Endothelial cell of umbilical vein (primary cell): ENCODE results near the gene UBE3A. TPM values are rescaled to one million over a fixed set of nuclear protein-coding genes. Genes with fewer than 3 reads are reported as not detected.

Experiments
- BruUV-seq: library from RNA; stranded (reverse); fragments of 400-500 nt; replicated peaks from 2 replicates; lab custom pipeline; 2021; lab: Mats Ljungman, UMichigan
- CTCF ChIA-PET: fragments of 300-600, 350-600 bp; sonication (Branson Sonifier 250); formaldehyde crosslinking; loops from one replicate; lab custom pipeline; 2021; ENCODE audit warnings: antibody characterized with exemption, inconsistent platforms; lab: Charles Lee
- POLR2A ChIA-PET: fragments of 300-600, 350-600 bp; sonication (Branson Sonifier 250); formaldehyde crosslinking; loops from one replicate; lab custom pipeline; 2021; ENCODE audit warnings: antibody characterized with exemption, inconsistent platforms; lab: Charles Lee
- DNase-seq: peaks from one replicate; pipeline ENCODE4 v3.0.0-alpha.2; 2011; ENCODE audit warnings: low read depth, low spot score
- FAIRE-seq: peaks from 2 replicates; lab custom pipeline; 2011; peaks lifted over from hg19 to GRCh38; lab: Jason Lieb, UNC
- H2AFZ ChIP-seq: 2 replicates; pipeline ENCODE4 v1.6.0; 2012; ENCODE audit warnings: low read depth, low read length, control low read depth, inconsistent platforms
- H3K27ac ChIP-seq: 2 replicates; pipeline ENCODE4 v1.5.1; 2011; ENCODE audit warnings: low read depth, mild to moderate bottlenecking, control low read depth, low read length, moderate library complexity; ENCODE audit not compliant: insufficient read depth
- H3K27me3 ChIP-seq, 2 experiments: 2 replicates each; pipeline versions ENCODE4 v1.6.0 to v1.6.1; 2011; ENCODE audit warnings: low read length in 2 of 2, mixed read lengths in 1 of 2; ENCODE audit not compliant: control insufficient read depth in 2 of 2, insufficient read depth in 2 of 2
- H3K36me3 ChIP-seq, 2 experiments: 2 replicates in 1 of 2; 3 replicates in 1 of 2; pipeline ENCODE4 v1.5.1; 2011; ENCODE audit warnings: low read length in 2 of 2, mild to moderate bottlenecking in 1 of 2, moderate library complexity in 1 of 2; ENCODE audit not compliant: control insufficient read depth in 2 of 2, insufficient read depth in 2 of 2; ENCODE audit errors: extremely low read depth in 1 of 2
- H3K4me1 ChIP-seq: 3 replicates; pipeline ENCODE4 v1.5.1; 2011; ENCODE audit warnings: mild to moderate bottlenecking, low read length; ENCODE audit not compliant: control insufficient read depth, insufficient read depth; ENCODE audit errors: extremely low read depth
- H3K4me2 ChIP-seq: 2 replicates; pipeline ENCODE4 v1.6.1; 2011; ENCODE audit warnings: low read length, control low read depth, mixed read lengths; ENCODE audit not compliant: insufficient read depth
- H3K4me3 ChIP-seq, 3 experiments: fragments of 200-600 bp in 1 of 3; sonication (generic), shearing (Covaris generic) in 1 of 3; replicated peaks in 1 of 3; 2 replicates each; pipeline ENCODE4 v1.5.1; 2011 to 2016; ENCODE audit warnings: control low read depth in 3 of 3, low read length in 3 of 3, mild to moderate bottlenecking in 2 of 3, inconsistent platforms in 1 of 3, low read depth in 1 of 3, moderate library complexity in 1 of 3; ENCODE audit not compliant: insufficient read depth in 1 of 3
- H3K79me2 ChIP-seq: 2 replicates; pipeline ENCODE4 v1.6.0; 2012; ENCODE audit warnings: low read length, inconsistent platforms; ENCODE audit not compliant: control insufficient read depth, insufficient read depth
- H3K9ac ChIP-seq: replicated peaks from 2 replicates; pipeline ENCODE3; 2011; ENCODE audit warnings: low read length, control low read depth; ENCODE audit not compliant: insufficient read depth; ENCODE audit errors: extremely low read depth
- H3K9me1 ChIP-seq: replicated peaks from 3 replicates; pipeline ENCODE4 v1.6.0; 2011; ENCODE audit warnings: mild to moderate bottlenecking, low read length; ENCODE audit not compliant: control insufficient read depth, insufficient read depth; ENCODE audit errors: extremely low read depth
- H3K9me3 ChIP-seq: replicated peaks from 2 replicates; pipeline ENCODE4 v1.5.1; 2012; ENCODE audit warnings: low read length, inconsistent platforms; ENCODE audit not compliant: control insufficient read depth, insufficient read depth
- H4K20me1 ChIP-seq: replicated peaks from 2 replicates; pipeline ENCODE3; 2011; ENCODE audit warnings: mild to moderate bottlenecking, low read length; ENCODE audit not compliant: control insufficient read depth, insufficient read depth; ENCODE audit errors: extremely low read depth
- EZH2 ChIP-seq: IDR thresholded peaks from 2 replicates; pipeline ENCODE4 v1.6.1; 2012; ENCODE audit warnings: borderline replicate concordance, low read depth, mild to moderate bottlenecking, moderate library complexity, low read length, inconsistent platforms; ENCODE audit not compliant: severe bottlenecking
- FOS ChIP-seq: IDR thresholded peaks from 2 replicates; pipeline ENCODE4 v1.6.1; 2011; ENCODE audit warnings: mild to moderate bottlenecking, low read length, moderate library complexity, borderline replicate concordance; ENCODE audit not compliant: insufficient read depth
- GATA2 ChIP-seq: IDR thresholded peaks from 2 replicates; pipeline ENCODE4 v1.7.0; 2011; ENCODE audit warnings: low read depth, mild to moderate bottlenecking, moderate library complexity, mixed read lengths, low read length; ENCODE audit not compliant: insufficient read length, insufficient read depth
- JUN ChIP-seq: IDR thresholded peaks from 2 replicates; pipeline ENCODE4 v1.6.1; 2011; ENCODE audit warnings: borderline replicate concordance, low read depth; ENCODE audit not compliant: insufficient read length, insufficient read depth
- MYC ChIP-seq: IDR thresholded peaks from one replicate; pipeline ENCODE4 v1.6.1; 2011; ENCODE audit warnings: mild to moderate bottlenecking, low read depth, low read length
- POLR2A ChIP-seq: IDR thresholded peaks from 2 replicates; pipeline ENCODE4 v1.6.1; 2012; ENCODE audit warnings: low read depth, mild to moderate bottlenecking, control low read depth, low read length
- POLR2AphosphoS5 ChIP-seq: IDR thresholded peaks from 2 replicates; pipeline ENCODE4 v1.6.1; 2012; ENCODE audit warnings: low read depth, mild to moderate bottlenecking, control low read depth, low read length, moderate library complexity; ENCODE audit not compliant: insufficient read depth
- dilution Hi-C: fragments of 300-500 bp; cut with MboI; formaldehyde crosslinking; loops from one replicate; pipeline ENCODE4 v1.15.0; 2019; ENCODE audit warnings: low sequenced_read_pairs; ENCODE audit not compliant: extremely low pct_ligation_motif_present
- intact Hi-C: fragments of 100-400 bp; cut with micrococcal nuclease; formaldehyde crosslinking; loops from one replicate; pipeline ENCODE4 v1.10.0; 2022
- polyA plus RNA-seq, 4 experiments: library from polyadenylated mRNA; depleted of rRNA in 3 of 4; stranded (reverse) in 3 of 4; unstranded in 1 of 4; fragments of >200 nt; gene quantifications; 2 replicates each; pipeline versions ENCODE4 v1.2.1 to v1.2.3, GENCODE V29; 2011 to 2012; ENCODE audit warnings: missing spikeins in 1 of 4
- total RNA-seq: library from RNA; stranded (reverse); gene quantifications from 2 replicates; pipeline ENCODE4 v1.2.3, GENCODE V29; 2021
- TF ChIP-seq, protein P1 (sequence below), 2 donors: IDR thresholded peaks; 1 replicate in 1 of 2; 2 replicates in 1 of 2; pipeline ENCODE4 v1.5.1; 2011; ENCODE audit warnings: low read length in 2 of 2, mild to moderate bottlenecking in 2 of 2, moderate library complexity in 2 of 2, control low read depth in 1 of 2, inconsistent platforms in 1 of 2, low read depth in 1 of 2; ENCODE audit not compliant: insufficient read depth in 1 of 2; ENCODE audit errors: extremely low read depth in 1 of 2
- TF ChIP-seq, protein P2 (sequence below): IDR thresholded peaks from 2 replicates; pipeline ENCODE4 v1.6.1; 2011; ENCODE audit not compliant: insufficient read depth, insufficient read length

The UBE3A gene
- total and polyA plus RNA-seq, 2 donors (not counting 3 experiments of a cell fraction or from before 2014, with no cell fraction given), result 8.5 to 69.3 TPM

DNA sequence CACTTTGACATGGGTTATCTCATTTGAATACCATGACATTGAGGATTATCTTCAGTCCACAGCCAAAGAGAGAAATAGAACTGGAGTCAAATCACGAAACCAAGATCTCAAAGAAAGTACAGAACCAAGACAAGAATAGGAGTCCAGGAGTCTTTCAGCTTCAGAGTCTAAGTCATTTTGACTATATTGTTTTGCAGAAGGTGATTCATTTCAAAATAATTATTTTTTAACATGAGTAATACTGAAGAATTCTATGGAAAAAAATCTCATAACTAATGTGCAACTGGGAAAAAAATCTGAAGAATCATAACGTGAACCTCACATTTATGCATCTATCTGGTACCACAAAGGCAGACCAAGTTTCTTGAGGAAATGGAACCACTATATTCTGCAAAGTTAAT, 60.3 kb downstream of the UBE3A start:
- BruUV-seq, result no TSS peak
- TF ChIP-seq JUN (no peak), EZH2 (no peak), POLR2A (no peak), GATA2 (no peak), MYC (no peak), FOS (no peak), POLR2AphosphoS5 (no peak)
- TF ChIP-seq, protein P1, sequence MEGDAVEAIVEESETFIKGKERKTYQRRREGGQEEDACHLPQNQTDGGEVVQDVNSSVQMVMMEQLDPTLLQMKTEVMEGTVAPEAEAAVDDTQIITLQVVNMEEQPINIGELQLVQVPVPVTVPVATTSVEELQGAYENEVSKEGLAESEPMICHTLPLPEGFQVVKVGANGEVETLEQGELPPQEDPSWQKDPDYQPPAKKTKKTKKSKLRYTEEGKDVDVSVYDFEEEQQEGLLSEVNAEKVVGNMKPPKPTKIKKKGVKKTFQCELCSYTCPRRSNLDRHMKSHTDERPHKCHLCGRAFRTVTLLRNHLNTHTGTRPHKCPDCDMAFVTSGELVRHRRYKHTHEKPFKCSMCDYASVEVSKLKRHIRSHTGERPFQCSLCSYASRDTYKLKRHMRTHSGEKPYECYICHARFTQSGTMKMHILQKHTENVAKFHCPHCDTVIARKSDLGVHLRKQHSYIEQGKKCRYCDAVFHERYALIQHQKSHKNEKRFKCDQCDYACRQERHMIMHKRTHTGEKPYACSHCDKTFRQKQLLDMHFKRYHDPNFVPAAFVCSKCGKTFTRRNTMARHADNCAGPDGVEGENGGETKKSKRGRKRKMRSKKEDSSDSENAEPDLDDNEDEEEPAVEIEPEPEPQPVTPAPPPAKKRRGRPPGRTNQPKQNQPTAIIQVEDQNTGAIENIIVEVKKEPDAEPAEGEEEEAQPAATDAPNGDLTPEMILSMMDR (IDR thresholded peaks at IDR 0.05; ENCODE audit: extremely low read depth in 1 of 2, insufficient read depth in 1 of 2, low read depth in 1 of 2, low read length in 2 of 2), result no peak
- TF ChIP-seq, protein P2, sequence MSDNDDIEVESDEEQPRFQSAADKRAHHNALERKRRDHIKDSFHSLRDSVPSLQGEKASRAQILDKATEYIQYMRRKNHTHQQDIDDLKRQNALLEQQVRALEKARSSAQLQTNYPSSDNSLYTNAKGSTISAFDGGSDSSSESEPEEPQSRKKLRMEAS, result no peak
- no peaks in the 10 kb centered on the region for H3K9me1 ChIP-seq
- peak; percentile 31 for FAIRE-seq
- ChIA-PET CTCF (interaction anchor here (0.9 to 1.8 kb wide), 3 partner anchors 11 to 19 kb away, joined by 3 to 5 read pairs (median 4); no protein-coding TSS in a partner anchor), POLR2A (no interaction called here)
- DNase-seq, result no peak
- H3K27ac ChIP-seq, result no peak overlapping the region
- no peak overlapping the region for H3K4me2 ChIP-seq
- peaks cover 3% of the 10 kb centered on the region for H4K20me1 ChIP-seq
- dilution Hi-C loops, result no loop called here
- no peak overlapping the region for H3K4me3 ChIP-seq
- peaks cover 67% of the 10 kb centered on the region for H3K79me2 ChIP-seq
- peaks cover 3% of the 10 kb centered on the region in 2 experiments for H3K36me3 ChIP-seq
- no peaks in the 10 kb centered on the region for H3K27me3 ChIP-seq
- peaks cover 9% of the 10 kb centered on the region for H3K4me1 ChIP-seq
- intact Hi-C loops, result no loop called here
- H3K9me3 ChIP-seq, result no peaks in the 10 kb centered on the region
- H3K9ac ChIP-seq, result no peak overlapping the region
- no peak overlapping the region for H2AFZ ChIP-seq
